Neutrophil (primary cell): Measurements from ENCODE around the gene PDGFC.

ENCODE experiments used
- H3K27ac ChIP-seq: fragments of 200-600 bp; sonication (generic); 2 replicates; pipeline ENCODE4 v1.5.1; 2016; ENCODE audit warnings: mild to moderate bottlenecking, moderate library complexity
- H3K27me3 ChIP-seq: fragments of 200-600 bp; sonication (generic); 2 replicates; pipeline ENCODE4 v1.6.0; 2016; ENCODE audit warnings: mild to moderate bottlenecking
- H3K36me3 ChIP-seq: fragments of 200-600 bp; sonication (generic); 2 replicates; pipeline ENCODE4 v1.5.1; 2017
- H3K4me1 ChIP-seq, 2 experiments: fragments of 200-600 bp in 1 of 2; sonication (generic) in 1 of 2; 1 replicate in 1 of 2; 2 replicates in 1 of 2; pipeline versions ENCODE4 v1.5.1 to v1.6.1; 2013 to 2016; ENCODE audit warnings: low read depth in 1 of 2, low read length in 1 of 2, mild to moderate bottlenecking in 1 of 2, moderate library complexity in 1 of 2; ENCODE audit not compliant: control insufficient read depth in 1 of 2, insufficient read depth in 1 of 2
- H3K4me3 ChIP-seq, 2 experiments: fragments of 200-600 bp in 1 of 2; sonication (generic) in 1 of 2; 1 replicate in 1 of 2; 2 replicates in 1 of 2; pipeline ENCODE4 v1.5.1; 2013 to 2016; ENCODE audit warnings: low read depth in 1 of 2, low read length in 1 of 2, mild to moderate bottlenecking in 1 of 2, moderate library complexity in 1 of 2
- H3K9me3 ChIP-seq: fragments of 200-600 bp; sonication (generic); 2 replicates; pipeline ENCODE4 v1.5.1; 2016
- TF ChIP-seq, protein P1 (sequence below): fragments of 200-600 bp; sonication (generic); IDR thresholded peaks from 2 replicates; pipeline ENCODE4 v1.5.1; 2016; ENCODE audit warnings: antibody characterized with exemption

PDGFC gene

DNA sequence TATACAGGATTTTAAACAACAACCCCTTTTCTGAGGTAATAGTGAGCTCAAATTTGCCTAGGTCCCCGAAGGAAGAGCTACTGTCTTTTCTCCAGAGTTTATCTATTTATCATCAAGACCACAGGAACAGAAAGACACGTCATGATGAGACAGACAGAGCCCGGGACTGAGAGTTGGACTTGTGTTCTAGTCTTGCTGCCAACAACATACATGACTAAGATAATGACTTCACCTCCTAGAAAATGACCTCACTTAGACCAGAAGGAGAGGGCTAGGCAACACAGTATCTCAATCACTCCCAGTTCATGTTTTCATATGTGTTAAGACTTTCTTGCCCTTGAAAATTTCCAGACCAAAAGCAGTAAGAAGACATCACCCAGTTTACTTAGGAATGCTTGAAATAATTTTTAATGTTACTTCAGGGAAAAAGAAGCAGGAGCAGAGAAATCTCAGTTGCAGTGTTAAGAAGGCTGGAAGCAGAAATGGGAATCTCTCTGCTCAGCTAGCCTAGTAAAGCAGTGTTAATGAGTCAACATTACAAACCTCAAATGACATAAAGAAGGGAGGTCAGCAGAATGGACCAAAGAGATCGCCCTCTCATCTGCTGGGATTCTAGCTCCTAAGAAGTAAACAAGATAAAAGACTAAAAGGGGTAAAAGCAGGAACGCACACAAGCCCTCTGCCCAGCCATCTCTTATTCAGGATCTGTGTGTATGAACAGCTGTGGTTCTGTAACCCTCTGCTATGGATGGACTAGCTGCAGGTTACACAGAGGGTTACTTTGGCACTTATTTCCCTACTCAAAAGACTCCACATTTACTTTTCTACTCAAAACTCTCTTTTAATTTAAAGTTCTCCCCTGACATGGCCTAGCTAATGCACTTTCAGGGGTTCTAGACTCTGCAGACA, 24.8 kb downstream of the PDGFC start:
- no peak overlapping the region for H3K27ac ChIP-seq
- H3K36me3 ChIP-seq: no peaks in the 10 kb centered on the region
- no peaks in the 10 kb centered on the region for H3K27me3 ChIP-seq
- H3K9me3 ChIP-seq: no peaks in the 10 kb centered on the region
- TF ChIP-seq, protein P1, sequence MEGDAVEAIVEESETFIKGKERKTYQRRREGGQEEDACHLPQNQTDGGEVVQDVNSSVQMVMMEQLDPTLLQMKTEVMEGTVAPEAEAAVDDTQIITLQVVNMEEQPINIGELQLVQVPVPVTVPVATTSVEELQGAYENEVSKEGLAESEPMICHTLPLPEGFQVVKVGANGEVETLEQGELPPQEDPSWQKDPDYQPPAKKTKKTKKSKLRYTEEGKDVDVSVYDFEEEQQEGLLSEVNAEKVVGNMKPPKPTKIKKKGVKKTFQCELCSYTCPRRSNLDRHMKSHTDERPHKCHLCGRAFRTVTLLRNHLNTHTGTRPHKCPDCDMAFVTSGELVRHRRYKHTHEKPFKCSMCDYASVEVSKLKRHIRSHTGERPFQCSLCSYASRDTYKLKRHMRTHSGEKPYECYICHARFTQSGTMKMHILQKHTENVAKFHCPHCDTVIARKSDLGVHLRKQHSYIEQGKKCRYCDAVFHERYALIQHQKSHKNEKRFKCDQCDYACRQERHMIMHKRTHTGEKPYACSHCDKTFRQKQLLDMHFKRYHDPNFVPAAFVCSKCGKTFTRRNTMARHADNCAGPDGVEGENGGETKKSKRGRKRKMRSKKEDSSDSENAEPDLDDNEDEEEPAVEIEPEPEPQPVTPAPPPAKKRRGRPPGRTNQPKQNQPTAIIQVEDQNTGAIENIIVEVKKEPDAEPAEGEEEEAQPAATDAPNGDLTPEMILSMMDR: no peak
- no peak overlapping the region for H3K4me3 ChIP-seq
- peaks cover 4 to 10% of the 10 kb centered on the region in 2 experiments for H3K4me1 ChIP-seq

DNA sequence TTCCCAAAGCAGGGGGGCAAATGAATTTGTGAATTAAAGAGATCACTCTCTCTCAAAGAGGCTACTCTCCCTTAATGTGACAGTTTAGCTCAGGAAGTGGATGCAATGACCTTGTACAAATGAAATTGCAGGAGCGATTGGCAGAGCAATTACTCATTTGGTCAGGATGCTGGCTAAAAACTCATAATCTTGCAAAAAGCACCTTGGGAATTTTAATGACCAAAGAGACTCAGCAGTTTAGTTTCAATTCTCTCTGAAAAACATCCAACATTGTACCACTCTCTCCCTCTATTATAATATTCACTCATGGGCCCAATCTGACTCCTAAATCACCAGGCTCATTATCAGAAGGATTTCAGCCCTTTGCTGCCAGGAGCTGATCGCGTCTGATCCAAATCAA, 26.1 kb downstream of the PDGFC start:
- H3K9me3 ChIP-seq: no peaks in the 10 kb centered on the region
- no peaks in the 10 kb centered on the region for H3K36me3 ChIP-seq
- TF ChIP-seq, protein P1: no peak
- H3K4me3 ChIP-seq: no peak overlapping the region
- H3K4me1 ChIP-seq: peaks cover 4 to 10% of the 10 kb centered on the region in 2 experiments
- H3K27ac ChIP-seq: no peak overlapping the region
- no peaks in the 10 kb centered on the region for H3K27me3 ChIP-seq

DNA sequence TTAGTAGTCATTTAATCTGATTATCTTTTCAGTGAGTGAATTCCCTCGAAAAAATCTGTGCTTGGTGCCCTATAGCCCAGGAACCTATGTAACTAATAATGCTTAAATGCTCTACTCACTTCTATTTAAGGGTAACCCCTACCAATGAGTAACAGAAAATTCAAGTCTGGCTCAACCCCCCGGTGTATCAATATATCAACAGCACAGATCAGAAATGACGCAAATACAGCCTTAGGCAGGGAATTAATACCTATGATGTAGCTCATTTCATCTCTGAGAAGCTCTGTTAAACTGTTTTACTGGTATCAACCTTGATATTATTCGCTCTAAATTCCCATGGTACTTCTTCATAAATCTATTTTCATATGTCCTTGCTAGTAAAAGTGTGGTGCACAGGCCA, 28.6 kb downstream of the PDGFC start:
- Histone ChIP-seq H3K27me3 (no peaks in the 10 kb centered on the region), H3K27ac (no peak overlapping the region), H3K9me3 (no peaks in the 10 kb centered on the region), H3K4me3 (no peak overlapping the region), H3K4me1 (peaks cover 10 to 23% of the 10 kb centered on the region in 2 experiments), H3K36me3 (no peaks in the 10 kb centered on the region)
- TF ChIP-seq, protein P1: no peak

DNA sequence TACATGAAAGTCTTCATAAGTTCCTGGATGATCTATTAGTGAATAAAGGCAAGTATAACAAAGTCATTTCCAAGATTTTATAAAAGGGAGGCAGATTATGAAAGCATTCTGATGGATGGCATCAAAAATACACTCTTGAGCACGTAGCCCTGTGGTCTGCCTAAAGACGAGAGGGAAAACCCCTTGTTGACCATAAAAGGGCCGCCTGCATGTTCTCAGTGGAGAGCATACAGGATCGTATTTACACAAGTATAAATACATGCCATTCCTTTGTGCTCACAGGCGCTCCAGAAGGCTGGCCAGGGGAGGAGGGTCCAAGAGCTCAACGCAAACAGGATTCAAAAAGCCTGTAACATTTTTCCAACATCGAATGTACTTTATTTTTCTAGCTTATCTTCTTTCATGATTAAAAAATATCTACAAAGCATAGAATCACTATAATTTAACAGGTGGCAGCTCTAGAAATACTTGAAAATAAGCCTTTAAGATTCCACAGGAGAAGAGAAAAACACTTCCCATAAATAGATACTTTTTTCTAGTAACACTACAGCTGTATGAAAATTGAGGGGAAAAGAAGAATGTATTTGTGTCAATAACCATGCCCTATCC, 29.6 kb downstream of the PDGFC start:
- peaks cover 10 to 23% of the 10 kb centered on the region in 2 experiments for H3K4me1 ChIP-seq
- H3K9me3 ChIP-seq: no peaks in the 10 kb centered on the region
- no peaks in the 10 kb centered on the region for H3K36me3 ChIP-seq
- no peak overlapping the region for H3K4me3 ChIP-seq
- TF ChIP-seq, protein P1: no peak
- H3K27me3 ChIP-seq: no peaks in the 10 kb centered on the region
- H3K27ac ChIP-seq: no peak overlapping the region

DNA sequence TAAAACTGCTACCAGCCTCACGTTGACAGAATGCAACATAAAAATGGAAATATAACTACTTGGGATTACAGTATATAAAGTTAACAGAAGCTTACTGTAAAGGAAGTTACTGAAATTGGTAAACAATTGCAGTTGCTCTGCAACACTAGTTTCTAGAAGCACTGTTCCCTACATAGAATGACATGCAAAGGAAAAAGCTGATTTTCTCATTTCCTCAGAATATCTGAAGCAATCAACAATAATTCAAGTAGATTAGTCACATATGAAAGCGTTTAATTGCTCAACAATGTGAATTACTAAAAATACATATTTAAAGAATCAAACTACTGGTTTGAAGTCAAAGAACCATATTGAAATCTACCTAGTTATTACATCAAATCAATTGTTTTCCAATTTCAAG, 31.8 kb downstream of the PDGFC start:
- TF ChIP-seq, protein P1: no peak
- peaks cover 6 to 15% of the 10 kb centered on the region in 2 experiments for H3K4me1 ChIP-seq
- H3K27me3 ChIP-seq: no peaks in the 10 kb centered on the region
- H3K4me3 ChIP-seq: no peak overlapping the region
- H3K27ac ChIP-seq: peak overlapping the region; percentile 24
- H3K36me3 ChIP-seq: no peaks in the 10 kb centered on the region
- no peaks in the 10 kb centered on the region for H3K9me3 ChIP-seq
